Cardiac muscle cell (in vitro differentiated cells and primary cell): Measurements from ENCODE around the gene CENPQ. TPM values are rescaled to one million over a fixed set of nuclear protein-coding genes. Genes with fewer than 3 reads are reported as not detected.

Source experiments
- DNase-seq, 2 donors: peaks; one replicate each; pipeline versions ENCODE4 v3.0.0 to v3.0.0-alpha.2; 2010 to 2017; ENCODE audit warnings: low read depth in 1 of 2, low spot score in 1 of 2
- H3K27ac ChIP-seq: fragments of 200-600 bp; sonication (generic); 2 replicates; pipeline ENCODE4 v1.5.1; 2016
- H3K27me3 ChIP-seq: fragments of 200-600 bp; sonication (generic); 2 replicates; pipeline ENCODE4 v1.6.0; 2016; ENCODE audit warnings: control low read depth
- H3K36me3 ChIP-seq: fragments of 200-600 bp; sonication (generic); 2 replicates; pipeline ENCODE4 v1.5.1; 2016; ENCODE audit warnings: control low read depth
- H3K4me1 ChIP-seq: fragments of 200-600 bp; sonication (generic); 2 replicates; pipeline ENCODE4 v1.8.1; 2017; ENCODE audit warnings: low read depth, mild to moderate bottlenecking, mixed run types
- H3K4me3 ChIP-seq: fragments of 200-600 bp; sonication (generic); 2 replicates; pipeline ENCODE4 v1.5.1; 2016; ENCODE audit warnings: mild to moderate bottlenecking
- H3K9me3 ChIP-seq: fragments of 200-600 bp; sonication (generic); 2 replicates; pipeline ENCODE4 v1.5.1; 2017; ENCODE audit warnings: low read depth, mild to moderate bottlenecking, control low read depth
- CTCF ChIP-seq: IDR thresholded peaks from 2 replicates; pipeline ENCODE4 v1.5.1; 2012; ENCODE audit warnings: low read depth, mild to moderate bottlenecking, low read length
- polyA plus RNA-seq: library from polyadenylated mRNA; unstranded; fragments of >200 nt; fragmentation: Nextera tagmentation; extraction: Ambion mirVana; gene quantifications from 2 replicates; pipeline ENCODE4 v1.2.1, GENCODE V29; 2016
- total RNA-seq: library from RNA; depleted of rRNA; stranded (reverse); fragments of >200 nt; gene quantifications from 2 replicates; pipeline ENCODE4 v1.2.3, GENCODE V29; 2016

CENPQ gene
- total and polyA plus RNA-seq, 2 experiments from 2014 or later: 4.0 to 4.8 TPM

GRCh38 chr6:49430866-49431265 is 32.3 kb upstream of the CENPQ start:
- H3K36me3 ChIP-seq: peaks cover 35% of the 10 kb centered on the region
- no peaks in the 10 kb centered on the region for H3K4me1 ChIP-seq
- H3K9me3 ChIP-seq: no peaks in the 10 kb centered on the region
- TF ChIP-seq CTCF: no peak
- no peak for DNase-seq
- H3K27me3 ChIP-seq: no peaks in the 10 kb centered on the region
- H3K4me3 ChIP-seq: no peak overlapping the region
- no peak overlapping the region for H3K27ac ChIP-seq

GRCh38 chr6:49453221-49453620 is 9.9 kb upstream of the CENPQ start:
- H3K27me3 ChIP-seq: no peaks in the 10 kb centered on the region
- peak; percentile 29 for TF ChIP-seq CTCF
- H3K36me3 ChIP-seq: peaks cover 53% of the 10 kb centered on the region
- H3K9me3 ChIP-seq: no peaks in the 10 kb centered on the region
- DNase-seq: peak; percentile 3 to 14
- H3K27ac ChIP-seq: no peak overlapping the region
- H3K4me3 ChIP-seq: no peak overlapping the region
- H3K4me1 ChIP-seq: no peaks in the 10 kb centered on the region

- peaks cover 53% of the 10 kb centered on the region for H3K36me3 ChIP-seq
- H3K9me3 ChIP-seq: no peaks in the 10 kb centered on the region
- no peak for TF ChIP-seq CTCF
- no peak overlapping the region for H3K27ac ChIP-seq
- no peaks in the 10 kb centered on the region for H3K4me1 ChIP-seq
- no peak overlapping the region for H3K4me3 ChIP-seq
- H3K27me3 ChIP-seq: no peaks in the 10 kb centered on the region
- no peak for DNase-seq
Measured at GRCh38 chr6:49454787-49455709, 8.1 kb upstream of the CENPQ start.

GRCh38 chr6:49457771-49458170 is 5.4 kb upstream of the CENPQ start:
- Histone ChIP-seq H3K27me3 (no peaks in the 10 kb centered on the region), H3K27ac (no peak overlapping the region), H3K4me1 (no peaks in the 10 kb centered on the region), H3K4me3 (no peak overlapping the region), H3K36me3 (peaks cover 35% of the 10 kb centered on the region), H3K9me3 (no peaks in the 10 kb centered on the region)
- TF ChIP-seq CTCF: no peak
- peak in 1 of 2 donors; percentile 0 for DNase-seq

- no peak for TF ChIP-seq CTCF
- H3K4me1 ChIP-seq: peaks cover 7% of the 10 kb centered on the region
- peak in 1 of 2 donors; percentile 9 for DNase-seq
- H3K9me3 ChIP-seq: no peaks in the 10 kb centered on the region
- H3K36me3 ChIP-seq: peaks cover 16% of the 10 kb centered on the region
- H3K27ac ChIP-seq: no peak overlapping the region
- H3K27me3 ChIP-seq: no peaks in the 10 kb centered on the region
- H3K4me3 ChIP-seq: peak overlapping the region; percentile 53
Measured at GRCh38 chr6:49462071-49462470, 1.1 kb upstream of the CENPQ start.
